Heart left ventricle (tissue), 16 donors: ENCODE results near the gene NAGS. TPM values are rescaled to one million over a fixed set of nuclear protein-coding genes. Genes with fewer than 3 reads are reported as not detected.
A peak's percentile ranks its signal among the peaks of the same experiment; 100 is the strongest.

Experiments used
- ATAC-seq, 4 donors: fragments of 200-7000 bp; cut with Tn5 transposase; one replicate each; pipeline ENCODE4 v1.9.1; 2020 to 2022; ENCODE audit warnings: moderate library complexity in 4 of 4, mild to moderate bottlenecking in 3 of 4, moderate number of reproducible peaks in 1 of 4
- DNase-seq, 5 donors: peaks; one replicate each; pipeline ENCODE4 v3.0.0-alpha.2; 2020
- H3K27ac ChIP-seq, 12 donors: fragments of 200-600 bp; sonication (generic) in 4 of 12; one replicate each; pipeline versions ENCODE4 v1.5.0 to v1.8.0; 2016 to 2022; ENCODE audit warnings: mild to moderate bottlenecking in 2 of 12
- H3K27me3 ChIP-seq, 9 donors: fragments of 200-600 bp; sonication (generic) in 2 of 9; one replicate each; pipeline versions ENCODE4 v1.5.1 to v1.8.0; 2016 to 2022; ENCODE audit warnings: mild to moderate bottlenecking in 3 of 9
- H3K36me3 ChIP-seq, 9 donors: fragments of 200-600 bp; sonication (generic) in 2 of 9; one replicate each; pipeline versions ENCODE4 v1.5.0 to v1.8.0; 2018 to 2022; ENCODE audit warnings: mild to moderate bottlenecking in 2 of 9
- H3K4me1 ChIP-seq, 12 donors: fragments of 200-600 bp; sonication (generic) in 4 of 12; one replicate each; pipeline versions ENCODE4 v1.5.0 to v1.8.0; 2016 to 2022; ENCODE audit warnings: mild to moderate bottlenecking in 3 of 12
- H3K4me3 ChIP-seq, 12 donors: fragments of 200-600 bp; sonication (generic) in 4 of 12; one replicate each; pipeline versions ENCODE4 v1.5.0 to v1.8.0; 2017 to 2022; ENCODE audit warnings: mild to moderate bottlenecking in 9 of 12, moderate library complexity in 4 of 12
- H3K9me3 ChIP-seq, 12 donors: fragments of 200-600 bp; sonication (generic) in 4 of 12; one replicate each; pipeline versions ENCODE4 v1.5.0 to v1.8.0; 2016 to 2022; ENCODE audit warnings: mild to moderate bottlenecking in 1 of 12
- POLR2A ChIP-seq, 2 donors: fragments of 450-650 bp; IDR thresholded peaks; one replicate each; pipeline ENCODE4 v1.6.1; 2017; ENCODE audit warnings: antibody characterized with exemption in 2 of 2, mild to moderate bottlenecking in 2 of 2, moderate library complexity in 2 of 2
- WGBS, 4 donors: extraction: QIAGEN DNeasy Blood & Tissue Kit in 2 of 4; methylation state at CpG; one replicate each; pipeline versions ENCODE4 v1.1.5 to v1.1.7; 2013 to 2018; 5-methylcytosine and 5-hydroxymethylcytosine counted together
- intact Hi-C, 10 donors: fragments of 100-400 bp; cut with DNase I; formaldehyde crosslinking; loops; one replicate each; pipeline versions ENCODE4 v1.11.1 to v1.14.2; 2022
- polyA plus RNA-seq, 2 donors: library from polyadenylated mRNA; stranded (reverse); fragments of 200-250 nt; gene quantifications; one replicate each; pipeline ENCODE4 v1.2.3, GENCODE V29; 2013
- total RNA-seq, 9 donors: library from RNA; depleted of rRNA in 2 of 9; stranded (reverse); fragments of >200 nt in 2 of 9; fragmentation: NEBNext Ultra II Directional in 3 of 9; extraction: Animal tissue kit (Norgen Biotek cat#: 25700) in 3 of 9; gene quantifications; one replicate each; pipeline versions ENCODE4 v1.1.0 to v1.2.4, GENCODE V29; 2016 to 2023
- TF ChIP-seq, protein P1 (sequence below), 12 donors: fragments of 200-600 bp; sonication (generic) in 4 of 12; IDR thresholded peaks; one replicate each; pipeline versions ENCODE4 v1.5.0 to v1.8.0; 2018 to 2022; ENCODE audit warnings: antibody characterized with exemption in 12 of 12, mild to moderate bottlenecking in 5 of 12
- donor health status: ischemic (EF 13 %, LVEDD 7.1; RV severe dilation, severe dysfunction).
- donor health status: healthy with polysubstance abuse.
- donor health status: DM: no; HTN: yes; CAD: no.
- donor health status: DM: no; HTN: no; CAD: no.
- donor health status: ischemic (EF 25% LVEDD 6.9; RV normal size, moderate dysfunction).
- donor health status: ischemic (EF 25% LVEDD 5.7; RV mildly dilated, moderate dysfunction).
- donor health status: healthy.
- donor health status: DM: yes; HTN: yes; CAD: no.
- donor health status: ischemic (EF 35%, LVEDD 5.7; RV mildly dilated, moderate dysfunction).
- donor health status: nonischemic (EF 11% LVEDD 7.7; RV severe dilation, severe dysfunction).
- donor health status: DM: yes; HTN: yes; CAD: no.
- donor health status: PGD.
- donor health status: ischemic (EF 29% LVEDD 5.4; RV normal size, mild dysfunction).
- donor health status: nonischemic (EF 23%, LVEDD 6.1; RV moderate dilation, normal function).

The NAGS gene
- total and polyA plus RNA-seq, 11 donors, result 0.20 to 1.2 (median 0.57) TPM

DNA sequence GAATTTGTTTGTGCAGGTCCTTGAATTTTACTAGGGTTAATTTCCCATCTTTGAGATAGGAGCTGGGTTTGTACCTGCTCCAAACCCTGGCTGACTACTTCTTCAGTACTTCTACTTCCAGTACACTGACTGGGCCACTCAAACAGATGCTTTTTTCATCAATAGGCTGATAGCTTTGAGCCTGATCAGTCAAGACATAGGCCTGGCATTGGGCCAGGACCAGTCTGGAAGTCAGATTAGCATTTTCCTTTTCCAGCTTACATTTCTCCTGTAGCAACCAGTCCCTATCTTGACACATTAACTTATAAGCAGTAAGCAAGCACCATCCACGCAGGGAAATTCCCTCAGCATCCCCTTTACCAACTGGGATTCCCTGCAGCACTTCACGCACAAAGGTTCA is 17.8 kb downstream of the NAGS start:
- DNase-seq (no peak), ATAC-seq (no peak)
- no peak for TF ChIP-seq POLR2A (IDR thresholded peaks at IDR 0.05)
- TF ChIP-seq, protein P1, sequence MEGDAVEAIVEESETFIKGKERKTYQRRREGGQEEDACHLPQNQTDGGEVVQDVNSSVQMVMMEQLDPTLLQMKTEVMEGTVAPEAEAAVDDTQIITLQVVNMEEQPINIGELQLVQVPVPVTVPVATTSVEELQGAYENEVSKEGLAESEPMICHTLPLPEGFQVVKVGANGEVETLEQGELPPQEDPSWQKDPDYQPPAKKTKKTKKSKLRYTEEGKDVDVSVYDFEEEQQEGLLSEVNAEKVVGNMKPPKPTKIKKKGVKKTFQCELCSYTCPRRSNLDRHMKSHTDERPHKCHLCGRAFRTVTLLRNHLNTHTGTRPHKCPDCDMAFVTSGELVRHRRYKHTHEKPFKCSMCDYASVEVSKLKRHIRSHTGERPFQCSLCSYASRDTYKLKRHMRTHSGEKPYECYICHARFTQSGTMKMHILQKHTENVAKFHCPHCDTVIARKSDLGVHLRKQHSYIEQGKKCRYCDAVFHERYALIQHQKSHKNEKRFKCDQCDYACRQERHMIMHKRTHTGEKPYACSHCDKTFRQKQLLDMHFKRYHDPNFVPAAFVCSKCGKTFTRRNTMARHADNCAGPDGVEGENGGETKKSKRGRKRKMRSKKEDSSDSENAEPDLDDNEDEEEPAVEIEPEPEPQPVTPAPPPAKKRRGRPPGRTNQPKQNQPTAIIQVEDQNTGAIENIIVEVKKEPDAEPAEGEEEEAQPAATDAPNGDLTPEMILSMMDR (IDR thresholded peaks at IDR 0.05), result no peak
- H3K27me3 ChIP-seq, result no peaks in the 10 kb centered on the region
- H3K27ac ChIP-seq, result no peak overlapping the region
- 81 to 92% (median 89%) methylated on average over 2 of the region's 2 CpGs for WGBS, 4 donors
- intact Hi-C loops, result no loop called here
- H3K36me3 ChIP-seq, result peaks cover 0 to 34% (median 22%) of the 10 kb centered on the region in 9 donors
- no peaks in the 10 kb centered on the region for H3K9me3 ChIP-seq
- H3K4me3 ChIP-seq, result no peak overlapping the region
- no peaks in the 10 kb centered on the region for H3K4me1 ChIP-seq

DNA sequence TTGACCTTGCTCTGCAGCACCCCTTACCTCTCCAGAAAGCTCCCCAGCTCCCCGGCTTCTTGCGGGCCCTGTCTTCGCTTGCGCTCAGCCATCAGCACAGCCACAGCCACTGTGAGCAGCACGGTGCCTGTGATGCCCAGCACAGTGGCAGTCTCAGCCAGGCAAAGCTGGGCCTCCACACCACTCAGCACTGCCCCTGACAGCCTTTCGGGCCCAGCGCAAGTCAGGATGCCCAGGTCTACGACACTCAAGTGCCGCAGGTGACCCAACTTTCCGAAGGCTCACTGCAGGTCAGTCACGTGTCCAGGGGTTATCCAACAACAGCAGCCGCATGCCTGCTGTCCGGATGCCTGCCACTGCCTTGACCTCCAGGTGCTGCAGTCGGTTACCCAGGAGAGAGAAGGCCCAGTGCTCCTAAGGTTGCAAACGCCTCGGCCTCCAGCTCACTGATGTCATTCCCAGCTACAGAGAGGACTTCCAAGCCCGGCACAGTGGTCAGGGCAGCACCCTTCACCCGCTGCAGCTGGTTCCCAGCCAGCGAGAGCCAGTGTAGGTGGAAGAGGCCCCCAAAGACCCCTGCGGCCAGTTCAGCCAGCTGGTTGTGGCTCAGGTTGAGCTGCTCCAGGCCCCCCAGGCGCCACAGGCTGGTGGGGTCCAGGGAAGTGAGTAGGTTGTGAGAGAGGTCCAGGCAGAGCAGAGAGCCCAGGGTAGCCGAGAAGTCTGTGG is 19.3 kb downstream of the NAGS start:
- H3K4me3 ChIP-seq, result no peak overlapping the region
- H3K9me3 ChIP-seq, result no peaks in the 10 kb centered on the region
- TF ChIP-seq, protein P1 (IDR thresholded peaks at IDR 0.05), result no peak
- TF ChIP-seq POLR2A (IDR thresholded peaks at IDR 0.05), result no peak
- 87 to 92% (median 90%) methylated on average over 15 to 22 of the region's 22 CpGs for WGBS, 4 donors
- peaks cover 0 to 39% (median 22%) of the 10 kb centered on the region in 9 donors for H3K36me3 ChIP-seq
- no peaks in the 10 kb centered on the region for H3K4me1 ChIP-seq
- intact Hi-C loops, result no loop called here
- no peak overlapping the region for H3K27ac ChIP-seq
- ATAC-seq (peak in 1 of 4 donors; percentile 27), DNase-seq (no peak)
- no peaks in the 10 kb centered on the region for H3K27me3 ChIP-seq

DNA sequence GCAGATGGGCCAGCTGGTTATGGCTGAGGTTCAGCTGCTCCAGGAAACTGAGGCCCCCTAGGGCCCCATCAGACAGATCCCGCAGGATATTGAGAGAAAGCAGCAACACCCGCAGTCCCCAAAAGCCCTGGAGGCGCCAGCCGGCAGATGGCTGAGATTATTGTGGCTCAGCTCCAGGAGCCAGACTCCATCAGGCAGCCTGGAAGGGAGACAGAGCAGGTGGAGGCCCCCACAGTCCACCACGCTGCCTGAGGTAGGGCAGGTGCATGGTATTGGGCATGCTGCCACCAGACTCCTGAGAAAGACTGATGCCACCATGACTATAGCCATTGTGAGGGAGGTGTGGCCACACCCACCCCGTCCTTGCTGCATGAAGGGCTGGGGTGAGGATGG is 19.8 kb downstream of the NAGS start:
- H3K36me3 ChIP-seq, result peaks cover 0 to 39% (median 22%) of the 10 kb centered on the region in 9 donors
- 57 to 75% (median 58%) methylated on average over 2 to 6 of the region's 6 CpGs for WGBS, 4 donors
- no peak overlapping the region for H3K4me3 ChIP-seq
- no peak for DNase-seq
- no peaks in the 10 kb centered on the region for H3K27me3 ChIP-seq
- H3K4me1 ChIP-seq, result no peaks in the 10 kb centered on the region
- H3K9me3 ChIP-seq, result no peaks in the 10 kb centered on the region
- intact Hi-C loops, result no loop called here
- H3K27ac ChIP-seq, result no peak overlapping the region
- ATAC-seq, result peak in 2 of 4 donors; percentile 11 to 56
- TF ChIP-seq, protein P1 (IDR thresholded peaks at IDR 0.05), result no peak
- no peak for TF ChIP-seq POLR2A (IDR thresholded peaks at IDR 0.05)

DNA sequence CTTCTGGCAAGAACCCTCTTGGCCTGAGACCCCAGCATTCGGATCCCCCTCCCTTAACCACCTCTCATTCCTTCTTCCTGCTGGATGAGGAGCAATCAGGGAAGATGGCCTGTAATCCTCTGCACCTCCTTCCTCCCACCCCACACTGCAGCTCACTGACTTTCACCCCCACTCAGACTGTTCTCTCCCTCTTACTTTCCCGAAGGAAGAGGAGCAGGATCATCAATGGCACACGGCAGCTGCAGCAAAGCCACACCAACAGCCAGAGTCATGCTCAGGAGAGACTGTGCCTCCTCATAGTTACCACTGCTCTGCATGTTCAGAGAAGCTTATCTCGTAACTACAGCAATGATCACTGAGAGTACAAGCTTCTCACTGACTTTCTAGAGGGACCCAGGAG is 20.4 kb downstream of the NAGS start:
- WGBS, 4 donors, result 85 to 90% (median 89%) methylated on average over 4 of the region's 4 CpGs
- intact Hi-C loops, result no loop called here
- peaks cover 0 to 40% (median 22%) of the 10 kb centered on the region in 9 donors for H3K36me3 ChIP-seq

More for the DNA sequence above, 20.4 kb downstream of the NAGS start:
- DNase-seq, result no peak
- TF ChIP-seq POLR2A (IDR thresholded peaks at IDR 0.05), result no peak
- TF ChIP-seq, protein P1 (IDR thresholded peaks at IDR 0.05), result no peak
- Histone ChIP-seq H3K4me1 (no peaks in the 10 kb centered on the region), H3K9me3 (no peaks in the 10 kb centered on the region), H3K27me3 (no peaks in the 10 kb centered on the region), H3K4me3 (no peak overlapping the region), H3K27ac (no peak overlapping the region)
- ATAC-seq, result no peak
